ENCODE measurements around the gene POU2F3.

The POU2F3 gene

DNA sequence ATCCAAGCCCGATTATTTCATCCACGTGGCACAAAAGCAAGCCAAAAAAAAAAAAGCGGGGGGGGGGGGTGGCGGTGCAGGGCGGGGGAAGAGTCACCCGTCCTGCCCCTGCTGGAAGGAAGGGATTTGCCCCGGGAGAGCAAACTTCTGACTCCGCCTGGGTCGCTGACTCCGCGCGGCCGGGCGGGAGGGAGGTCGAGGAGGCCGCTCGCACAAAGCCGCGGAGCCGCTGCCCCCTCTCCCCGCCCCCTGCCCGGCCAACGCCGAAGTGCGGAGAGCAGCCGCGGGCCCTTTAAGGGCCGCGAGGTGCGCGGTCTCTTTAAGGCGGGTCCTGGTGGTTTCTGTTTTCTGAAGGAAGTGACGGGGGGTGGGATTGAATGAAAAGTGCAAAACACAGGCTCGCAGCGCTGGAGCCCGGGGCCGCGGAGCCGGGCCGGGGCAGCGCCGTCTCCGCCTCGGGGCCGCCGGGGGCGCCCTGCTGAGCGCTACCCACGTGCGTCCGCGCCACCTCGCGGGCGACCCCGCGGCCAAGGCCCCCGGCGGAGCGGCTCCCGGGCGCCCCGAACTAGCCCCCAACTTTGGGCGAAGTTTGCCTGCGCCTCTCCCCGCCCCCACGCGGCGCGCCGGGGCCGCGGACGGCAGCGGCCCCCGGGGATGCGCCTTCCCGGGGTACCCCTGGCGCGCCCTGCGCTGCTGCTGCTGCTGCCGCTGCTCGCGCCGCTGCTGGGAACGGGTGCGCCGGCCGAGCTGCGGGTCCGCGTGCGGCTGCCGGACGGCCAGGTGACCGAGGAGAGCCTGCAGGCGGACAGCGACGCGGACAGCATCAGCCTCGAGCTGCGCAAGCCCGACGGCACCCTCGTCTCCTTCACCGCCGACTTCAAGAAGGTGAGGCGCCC lies 29.1 kb upstream of the POU2F3 start, which contains the start of gene OAF:
Gene OAF, plus strand, starts transcription at position 407 of the 896 bp plus-strand sequence. Its CDS starts 248 bp downstream, at position 655.
- FAIRE-seq: no peak
- no peak for TF ChIP-seq CTCF (IDR thresholded peaks at IDR 0.05; ENCODE audit: insufficient read depth, missing control alignments)

DNA sequence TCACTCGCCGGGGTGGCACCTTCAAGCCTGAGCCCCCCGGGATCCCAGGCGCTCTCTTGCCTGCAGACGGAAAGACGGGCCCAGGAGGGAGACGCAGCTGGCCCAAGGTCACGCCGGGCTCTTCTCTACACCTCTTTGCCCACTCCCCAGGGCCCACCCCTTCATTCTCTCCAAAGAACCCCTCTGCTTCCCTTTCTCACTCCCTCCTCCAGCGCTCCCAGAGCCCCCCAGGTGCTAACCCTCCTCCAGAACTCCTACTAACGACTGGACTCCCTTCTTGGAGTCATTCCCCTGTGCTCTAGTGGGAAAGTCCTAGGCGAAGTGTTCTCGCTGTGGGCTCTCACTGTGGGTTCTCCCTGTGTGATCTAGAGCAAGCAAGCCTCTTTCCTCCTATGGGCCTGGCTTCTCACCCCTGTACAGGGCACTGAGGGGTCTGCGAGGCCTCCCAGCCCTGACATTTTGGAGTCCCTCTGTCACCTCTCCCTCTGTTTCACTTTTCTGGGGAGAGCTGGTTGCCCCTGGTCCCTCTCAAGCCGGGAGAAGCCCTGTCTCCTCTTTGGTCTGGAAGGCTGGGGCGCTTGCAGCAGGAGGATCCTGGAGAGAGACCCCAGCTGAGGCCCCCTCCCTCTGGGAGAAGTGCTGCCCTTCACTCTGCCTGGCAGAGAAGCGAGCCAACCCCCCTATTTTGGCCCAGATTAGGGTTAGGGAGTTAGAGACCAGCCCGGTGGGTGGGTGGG lies 28.2 kb upstream of the POU2F3 start:
- FAIRE-seq: no peak
- TF ChIP-seq CTCF (IDR thresholded peaks at IDR 0.05; ENCODE audit: insufficient read depth, missing control alignments): no peak
- no peak for DNase-seq (ENCODE audit: insufficient read length, low spot score)

More for the DNA sequence above, 29.1 kb upstream of the POU2F3 start, which contains the start of gene OAF:
- DNase-seq (ENCODE audit: insufficient read length, low spot score): peak; percentile 78

- TF ChIP-seq CTCF (IDR thresholded peaks at IDR 0.05; ENCODE audit: insufficient read depth, missing control alignments): no peak
- DNase-seq (ENCODE audit: insufficient read length, low spot score): no peak
- FAIRE-seq: no peak
Observed at GRCh38 chr11:120212259-120212878, 27.6 kb upstream of the POU2F3 start.

DNA sequence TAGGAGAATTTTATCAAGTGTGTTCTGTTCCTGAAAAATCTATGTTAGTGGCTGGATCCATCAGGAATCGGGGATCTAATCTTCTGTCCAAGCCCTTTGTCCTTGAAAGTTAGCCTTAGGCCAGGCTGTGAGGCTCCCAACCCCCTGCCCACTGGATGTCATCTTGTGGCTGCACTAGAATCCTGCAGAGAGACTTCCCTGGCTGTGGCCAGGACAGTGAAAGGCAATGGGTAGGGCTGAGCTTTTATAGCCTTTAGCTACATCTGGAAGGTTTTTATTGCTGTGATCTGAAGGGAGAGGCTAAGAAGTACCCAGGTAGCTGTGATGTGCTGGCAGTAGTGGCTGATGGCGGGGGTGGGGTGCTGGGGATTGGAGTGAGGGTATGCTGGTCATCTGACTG lies 27.0 kb upstream of the POU2F3 start:
- DNase-seq (ENCODE audit: insufficient read length, low spot score) (no peak), FAIRE-seq (no peak)
- no peak for TF ChIP-seq CTCF (IDR thresholded peaks at IDR 0.05; ENCODE audit: insufficient read depth, missing control alignments)

DNA sequence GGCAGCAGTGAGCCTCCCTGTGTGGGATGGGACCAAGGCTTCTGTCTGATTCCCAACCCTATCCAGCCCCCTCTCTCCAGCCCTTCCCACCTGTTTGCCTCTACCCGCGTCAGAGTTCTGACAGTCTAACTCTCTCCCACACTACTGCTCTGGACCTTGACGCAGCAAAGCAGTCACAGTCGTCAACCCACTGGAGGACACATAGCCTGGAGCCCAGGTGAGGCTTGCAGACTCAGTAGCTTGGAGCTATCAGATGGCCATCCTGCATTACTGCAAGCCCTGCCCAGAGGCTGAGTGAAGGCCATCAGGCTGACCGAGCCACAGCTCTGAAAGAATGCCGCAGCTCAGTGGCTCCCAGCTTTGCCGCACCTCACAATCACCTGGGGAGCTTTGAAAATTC lies 25.4 kb upstream of the POU2F3 start:
- DNase-seq (ENCODE audit: insufficient read length, low spot score) (no peak), FAIRE-seq (no peak)
- TF ChIP-seq CTCF (IDR thresholded peaks at IDR 0.05; ENCODE audit: insufficient read depth, missing control alignments): no peak

DNA sequence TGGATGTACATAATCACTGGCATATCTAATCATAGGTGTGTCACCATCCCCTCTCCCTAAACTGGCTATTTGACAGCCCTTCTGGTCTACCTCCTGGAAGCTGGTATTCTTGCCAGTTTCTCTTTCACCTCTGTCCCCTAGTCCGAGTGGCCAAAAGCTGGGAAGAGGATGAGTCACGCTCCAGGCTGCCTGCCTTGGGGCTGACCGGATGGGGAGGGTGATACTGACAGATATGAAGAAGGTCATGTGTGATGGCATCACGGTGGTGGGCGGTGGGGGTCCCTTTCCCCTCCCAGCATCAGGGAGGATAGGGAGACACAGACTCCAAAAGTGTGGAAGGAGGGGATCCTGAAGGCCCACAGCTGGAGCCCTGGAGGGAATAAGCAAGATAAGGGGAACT lies 24.3 kb upstream of the POU2F3 start:
- no peak for TF ChIP-seq CTCF (IDR thresholded peaks at IDR 0.05; ENCODE audit: insufficient read depth, missing control alignments)

More for the DNA sequence above, 24.3 kb upstream of the POU2F3 start:
- DNase-seq (ENCODE audit: insufficient read length, low spot score) (no peak), FAIRE-seq (no peak)

Measured in D721Med (cell line).